ENCODE data around the gene TOR1AIP2.
A peak's percentile ranks its signal among the peaks of the same experiment; 100 is the strongest.

TOR1AIP2 gene

DNA sequence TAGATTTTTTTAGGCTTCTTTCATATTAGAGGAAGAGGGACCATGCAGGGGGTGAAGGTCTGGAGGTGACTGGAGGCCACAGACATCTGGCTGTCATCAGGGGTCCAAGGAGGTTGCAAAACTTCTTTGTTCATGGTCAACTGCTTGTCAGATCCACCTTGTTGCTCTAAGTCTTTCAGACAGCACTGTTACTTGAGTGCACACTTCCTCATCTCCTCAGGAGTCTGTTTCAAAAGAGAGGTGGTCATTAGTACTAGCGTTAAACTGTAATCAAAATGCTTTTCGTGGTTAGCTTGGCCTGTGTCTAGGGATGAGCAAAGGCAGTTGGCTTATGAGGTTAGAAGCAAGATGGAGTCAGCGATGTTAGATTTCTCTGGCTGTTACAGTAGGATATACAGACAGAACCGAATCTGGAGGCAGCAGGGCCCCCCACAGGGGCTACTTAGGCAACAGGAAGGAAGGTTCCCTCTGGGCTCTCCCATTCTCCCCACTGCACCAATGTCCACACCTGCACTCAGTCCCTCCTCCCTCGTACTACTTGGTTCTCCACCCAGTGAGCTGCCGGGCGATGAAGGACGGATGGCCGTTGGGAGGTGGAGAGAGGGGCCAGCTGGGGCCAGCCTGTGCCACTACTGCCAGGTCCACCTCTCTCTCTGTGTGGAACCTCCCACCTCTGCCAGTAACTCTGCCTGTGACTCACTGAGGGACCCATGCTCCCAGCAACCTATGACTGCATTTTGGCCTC lies 57.2 kb downstream of the TOR1AIP2 start:
- TF ChIP-seq, protein P1, sequence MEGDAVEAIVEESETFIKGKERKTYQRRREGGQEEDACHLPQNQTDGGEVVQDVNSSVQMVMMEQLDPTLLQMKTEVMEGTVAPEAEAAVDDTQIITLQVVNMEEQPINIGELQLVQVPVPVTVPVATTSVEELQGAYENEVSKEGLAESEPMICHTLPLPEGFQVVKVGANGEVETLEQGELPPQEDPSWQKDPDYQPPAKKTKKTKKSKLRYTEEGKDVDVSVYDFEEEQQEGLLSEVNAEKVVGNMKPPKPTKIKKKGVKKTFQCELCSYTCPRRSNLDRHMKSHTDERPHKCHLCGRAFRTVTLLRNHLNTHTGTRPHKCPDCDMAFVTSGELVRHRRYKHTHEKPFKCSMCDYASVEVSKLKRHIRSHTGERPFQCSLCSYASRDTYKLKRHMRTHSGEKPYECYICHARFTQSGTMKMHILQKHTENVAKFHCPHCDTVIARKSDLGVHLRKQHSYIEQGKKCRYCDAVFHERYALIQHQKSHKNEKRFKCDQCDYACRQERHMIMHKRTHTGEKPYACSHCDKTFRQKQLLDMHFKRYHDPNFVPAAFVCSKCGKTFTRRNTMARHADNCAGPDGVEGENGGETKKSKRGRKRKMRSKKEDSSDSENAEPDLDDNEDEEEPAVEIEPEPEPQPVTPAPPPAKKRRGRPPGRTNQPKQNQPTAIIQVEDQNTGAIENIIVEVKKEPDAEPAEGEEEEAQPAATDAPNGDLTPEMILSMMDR (conservative IDR thresholded peaks at IDR 0.05; ENCODE audit: low read depth, low read length) = no peak
- DNase-seq (ENCODE audit: low read depth) = no peak
- no peak overlapping the region for H3K4me3 ChIP-seq (ENCODE audit: low read depth, low read length)

DNA sequence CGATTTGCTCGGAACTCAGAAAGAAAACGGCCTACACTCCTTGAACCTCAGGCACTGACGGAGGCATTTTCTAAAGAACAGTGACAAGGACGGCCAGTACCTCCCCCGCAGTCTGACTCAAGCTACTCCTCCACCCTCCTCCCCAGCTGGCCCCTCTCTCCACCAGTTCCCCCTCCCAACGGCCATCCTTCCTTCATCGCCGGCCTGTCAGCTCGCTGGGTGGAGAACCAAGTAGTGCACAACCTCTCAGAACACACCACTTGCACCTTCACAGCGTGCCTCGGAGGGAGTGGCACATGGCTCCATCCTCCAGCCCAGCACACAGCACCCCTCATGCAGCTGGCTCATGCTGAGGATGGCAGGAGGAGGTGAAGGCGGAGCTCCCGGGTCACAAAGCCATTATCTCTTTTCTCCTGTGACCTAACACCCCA lies 58.8 kb downstream of the TOR1AIP2 start:
- no peak overlapping the region for H3K4me3 ChIP-seq (ENCODE audit: low read depth, low read length)
- DNase-seq (ENCODE audit: low read depth) = no peak
- TF ChIP-seq, protein P1 (conservative IDR thresholded peaks at IDR 0.05; ENCODE audit: low read depth, low read length) = no peak

DNA sequence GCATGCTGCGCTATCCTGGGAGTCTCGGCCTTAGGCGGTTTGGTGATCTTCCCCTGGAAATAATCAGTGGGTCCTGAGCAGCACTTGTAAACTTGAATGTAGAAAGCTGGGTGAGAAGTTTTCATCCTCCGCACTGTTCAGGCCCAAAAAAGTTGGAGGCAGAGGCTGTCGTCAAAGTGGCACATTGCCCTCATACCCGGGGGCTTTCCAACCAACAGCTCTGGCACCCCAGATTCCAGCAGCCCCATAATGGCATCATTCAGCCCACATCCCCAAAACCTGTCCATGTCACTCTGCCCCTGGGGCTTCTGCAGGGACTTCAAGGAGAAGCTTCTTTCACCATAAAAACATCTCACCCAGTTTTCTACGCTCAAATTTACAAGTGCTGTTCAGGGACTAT lies 59.3 kb downstream of the TOR1AIP2 start:
- TF ChIP-seq, protein P1 (conservative IDR thresholded peaks at IDR 0.05; ENCODE audit: low read depth, low read length) = no peak
- no peak overlapping the region for H3K4me3 ChIP-seq (ENCODE audit: low read depth, low read length)
- DNase-seq (ENCODE audit: low read depth) = no peak

DNA sequence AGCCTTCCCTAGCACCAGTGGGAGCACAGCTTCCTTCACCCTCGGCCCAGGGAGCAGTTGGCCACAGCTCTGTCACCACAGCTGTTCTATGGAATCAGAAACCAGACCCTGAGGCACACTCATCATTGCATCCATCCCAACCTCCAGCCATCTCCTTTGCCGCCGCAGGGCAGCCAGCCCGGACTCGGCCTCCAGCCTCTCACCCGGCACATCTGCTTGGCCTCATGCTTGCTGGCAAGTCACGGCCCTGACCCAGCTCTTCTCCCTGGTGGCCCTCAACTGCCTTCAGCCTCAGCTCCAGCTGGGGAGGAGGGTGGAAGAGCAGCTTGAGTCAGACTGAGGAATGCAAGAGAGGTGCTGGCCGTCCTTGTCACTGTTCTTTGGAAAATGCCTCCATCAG lies 59.8 kb downstream of the TOR1AIP2 start:
- H3K4me3 ChIP-seq (ENCODE audit: low read depth, low read length) = no peak overlapping the region
- DNase-seq (ENCODE audit: low read depth) = peak; percentile 47
- TF ChIP-seq, protein P1 (conservative IDR thresholded peaks at IDR 0.05; ENCODE audit: low read depth, low read length) = no peak

DNA sequence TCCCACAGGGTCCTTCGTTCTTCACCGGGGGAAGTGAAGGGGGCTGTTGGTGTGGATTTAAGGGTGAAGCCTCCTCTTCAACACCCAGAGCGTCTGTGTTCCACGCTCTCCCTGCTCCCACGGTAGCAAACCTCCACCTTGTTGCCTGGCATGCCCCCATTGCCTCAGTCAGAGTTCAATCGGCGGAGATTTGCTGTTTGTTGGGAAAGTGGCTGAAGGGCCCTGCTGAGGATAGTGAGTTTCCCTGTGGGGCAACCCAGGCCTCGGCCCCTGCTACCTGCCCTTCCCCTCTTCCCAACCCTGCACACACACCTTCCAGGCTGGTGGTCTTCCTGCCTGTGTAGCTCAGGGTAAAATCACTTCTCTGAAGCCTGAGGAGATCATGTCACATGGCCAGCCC lies 60.5 kb downstream of the TOR1AIP2 start:
- TF ChIP-seq, protein P1 (conservative IDR thresholded peaks at IDR 0.05; ENCODE audit: low read depth, low read length) = no peak
- no peak overlapping the region for H3K4me3 ChIP-seq (ENCODE audit: low read depth, low read length)
- DNase-seq (ENCODE audit: low read depth) = no peak

DNA sequence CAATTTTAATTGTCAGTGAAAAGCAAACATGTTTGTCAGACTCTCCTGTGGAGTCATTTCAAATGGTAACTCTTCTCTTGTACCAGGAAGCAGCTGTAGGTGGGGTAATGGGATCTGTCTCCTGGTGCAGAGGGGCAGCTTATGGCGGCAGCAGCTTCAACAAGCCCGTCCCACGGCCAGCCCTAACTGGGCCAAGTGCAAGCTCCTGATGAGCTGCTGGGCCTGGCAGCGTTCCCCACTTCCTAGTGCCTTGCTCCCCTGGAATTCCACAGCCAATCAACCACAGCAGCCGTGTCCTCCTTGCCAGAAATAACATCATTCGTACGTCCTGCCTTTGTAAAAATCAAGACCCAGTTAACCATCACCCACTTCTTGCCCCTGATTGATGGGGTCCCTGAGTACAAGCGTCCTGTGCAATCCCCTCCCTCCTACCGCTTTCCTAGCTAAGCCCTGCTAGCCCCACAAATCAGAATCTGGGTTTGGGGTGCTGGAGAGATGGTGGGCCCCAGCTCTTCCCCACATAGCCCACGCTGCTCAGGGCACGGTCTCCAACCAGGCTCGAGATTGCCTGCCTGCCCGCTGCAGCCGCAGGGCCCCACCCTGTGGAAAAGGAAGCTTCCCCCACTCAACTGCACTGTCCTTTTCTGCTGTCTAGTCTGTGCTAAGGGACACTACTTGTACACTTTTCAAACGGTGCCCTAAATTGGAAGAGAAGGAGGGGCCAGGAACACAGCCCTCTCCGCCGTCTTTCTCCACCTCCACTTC lies 61.2 kb downstream of the TOR1AIP2 start:
- no peak overlapping the region for H3K4me3 ChIP-seq (ENCODE audit: low read depth, low read length)
- DNase-seq (ENCODE audit: low read depth) = peak; percentile 36
- TF ChIP-seq, protein P1 (conservative IDR thresholded peaks at IDR 0.05; ENCODE audit: low read depth, low read length) = no peak

All from choroid plexus epithelial cell (primary cell).